Coronary artery (tissue), 2 donors: ENCODE data around the gene CATSPERZ.

Source experiments
- DNase-seq: peaks from one replicate; pipeline ENCODE4 v3.0.0-alpha.2; 2017; ENCODE audit warnings: low spot score
- H3K27ac ChIP-seq, 2 donors: fragments of 200-600 bp; sonication (generic); one replicate each; pipeline ENCODE4 v1.5.1; 2016 to 2019
- H3K4me3 ChIP-seq: fragments of 200-600 bp; sonication (generic); 2 replicates; pipeline ENCODE4 v1.5.1; 2016; ENCODE audit warnings: mild to moderate bottlenecking, moderate library complexity
- CTCF ChIP-seq: fragments of 200-600 bp; sonication (generic); IDR thresholded peaks from one replicate; pipeline ENCODE4 v1.5.1; 2019; ENCODE audit warnings: antibody characterized with exemption

The CATSPERZ gene

GRCh38 chr11:64316672-64317324 is 16.6 kb downstream of the CATSPERZ start:
- Histone ChIP-seq H3K27ac (peak overlapping the region; percentile 91 to 99), H3K4me3 (peak overlapping the region; percentile 91)
- TF ChIP-seq CTCF: no peak
- DNase-seq: no peak

- TF ChIP-seq CTCF: no peak
- peak within 1 kb of the TSS; percentile 91 for H3K4me3 ChIP-seq
- peak; percentile 98 for DNase-seq
- H3K27ac ChIP-seq: peak within 1 kb of the TSS; percentile 91 to 99
Measured at GRCh38 chr11:64317325-64317960, 17.3 kb downstream of the CATSPERZ start, which contains the start of gene TRMT112. Gene TRMT112, minus strand, starts transcription at chr11:64317559. Its CDS starts 33 bp downstream, at chr11:64317526.

GRCh38 chr11:64317961-64318765 is 18.0 kb downstream of the CATSPERZ start, which contains the start of gene PRDX5:
Gene PRDX5, plus strand, starts transcription at chr11:64318121. Its CDS starts 95 bp downstream, at chr11:64318216.
- H3K4me3 ChIP-seq: peak within 1 kb of the TSS; percentile 91
- TF ChIP-seq CTCF: no peak
- peak within 1 kb of the TSS; percentile 91 to 99 for H3K27ac ChIP-seq
- peak; percentile 99 for DNase-seq

GRCh38 chr11:64318766-64319761 is 18.9 kb downstream of the CATSPERZ start:
- peak overlapping the region; percentile 91 for H3K4me3 ChIP-seq
- TF ChIP-seq CTCF: no peak
- no peak for DNase-seq
- peak overlapping the region; percentile 91 to 99 for H3K27ac ChIP-seq

- TF ChIP-seq CTCF: no peak
- Histone ChIP-seq H3K4me3 (no peak overlapping the region), H3K27ac (no peak overlapping the region)
- no peak for DNase-seq
Measured at GRCh38 chr11:64320556-64320955, 20.4 kb downstream of the CATSPERZ start.

GRCh38 chr11:64321026-64321425 is 20.9 kb downstream of the CATSPERZ start:
- no peak overlapping the region for H3K4me3 ChIP-seq
- no peak overlapping the region for H3K27ac ChIP-seq
- DNase-seq: no peak
- TF ChIP-seq CTCF: no peak
